Vagina (tissue), 2 donors: ENCODE data around the gene CNTN1.

Experiments
- CTCF ChIP-seq, 3 experiments: fragments of 450-650 bp in 2 of 3; fragments of 200-600 bp in 1 of 3; sonication (generic) in 1 of 3; IDR thresholded peaks; one replicate each; pipeline ENCODE4 v1.5.1; 2017 to 2019; ENCODE audit warnings: antibody characterized with exemption in 3 of 3, mild to moderate bottlenecking in 2 of 3, moderate library complexity in 2 of 3
- POLR2AphosphoS5 ChIP-seq, 2 donors: sonication (generic); formaldehyde crosslinking; IDR thresholded peaks; one replicate each; pipeline ENCODE4 v1.9.0; 2017; ENCODE audit warnings: antibody characterized with exemption in 2 of 2, mild to moderate bottlenecking in 2 of 2, low read depth in 1 of 2; ENCODE audit not compliant: insufficient read depth in 1 of 2

- TF ChIP-seq POLR2AphosphoS5 (IDR thresholded peaks at IDR 0.05; ENCODE audit: insufficient read depth in 1 of 2, low read depth in 1 of 2) (no peak), CTCF (IDR thresholded peaks at IDR 0.05) (no peak)
These were observed 132.9 kb downstream of the CNTN1 start for GRCh38 chr12:40825156-40825555.
